Measurements from ENCODE around the gene GP2.

- no peak for TF ChIP-seq POLR2A (IDR thresholded peaks at IDR 0.05; ENCODE audit: low read depth, low read length)
- TF ChIP-seq TAF1 (IDR thresholded peaks at IDR 0.05; ENCODE audit: borderline replicate concordance, low read depth, low read length) = no peak
Observed at GRCh38 chr16:20332411-20332810, 5.1 kb upstream of the GP2 start.

Measured in GM12892 (cell line).